Panc1 (cell line): Measurements from ENCODE around the gene DENND5B.

ENCODE experiments used
- POLR2AphosphoS5 ChIP-seq: IDR thresholded peaks from 2 replicates; pipeline ENCODE4 v1.6.1; 2012; ENCODE audit warnings: mild to moderate bottlenecking, low read depth, low read length, moderate library complexity
- TCF7L2 ChIP-seq: IDR thresholded peaks from 2 replicates; pipeline ENCODE4 v1.6.1; 2011; ENCODE audit warnings: mild to moderate bottlenecking, low read depth, low read length, inconsistent platforms
- TF ChIP-seq, protein P1 (sequence below): fragments of 450-650 bp; IDR thresholded peaks from 2 replicates; pipeline ENCODE4 v1.5.1; 2017; ENCODE audit warnings: mild to moderate bottlenecking

DNA sequence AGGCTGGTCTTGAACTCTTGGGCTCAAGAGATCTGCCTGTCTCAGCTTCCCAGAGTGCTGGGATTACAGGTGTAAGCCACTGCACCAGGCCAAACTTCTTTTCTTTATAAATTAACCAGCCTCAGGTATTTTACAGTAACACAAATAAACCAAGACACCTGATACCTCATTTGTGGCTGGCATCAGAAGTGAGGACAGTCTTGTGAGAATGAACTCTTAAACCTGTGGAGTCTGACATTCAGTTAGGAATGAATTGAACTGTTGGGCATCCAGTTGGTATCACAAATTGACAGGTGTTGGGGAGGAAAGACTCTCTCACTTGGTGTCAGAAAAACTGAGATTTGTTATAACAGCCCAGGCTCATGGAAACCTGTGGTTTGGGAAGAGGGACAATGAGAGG lies 120.5 kb downstream of the DENND5B start:
- TF ChIP-seq POLR2AphosphoS5 (no peak), TCF7L2 (no peak)
- TF ChIP-seq, protein P1, sequence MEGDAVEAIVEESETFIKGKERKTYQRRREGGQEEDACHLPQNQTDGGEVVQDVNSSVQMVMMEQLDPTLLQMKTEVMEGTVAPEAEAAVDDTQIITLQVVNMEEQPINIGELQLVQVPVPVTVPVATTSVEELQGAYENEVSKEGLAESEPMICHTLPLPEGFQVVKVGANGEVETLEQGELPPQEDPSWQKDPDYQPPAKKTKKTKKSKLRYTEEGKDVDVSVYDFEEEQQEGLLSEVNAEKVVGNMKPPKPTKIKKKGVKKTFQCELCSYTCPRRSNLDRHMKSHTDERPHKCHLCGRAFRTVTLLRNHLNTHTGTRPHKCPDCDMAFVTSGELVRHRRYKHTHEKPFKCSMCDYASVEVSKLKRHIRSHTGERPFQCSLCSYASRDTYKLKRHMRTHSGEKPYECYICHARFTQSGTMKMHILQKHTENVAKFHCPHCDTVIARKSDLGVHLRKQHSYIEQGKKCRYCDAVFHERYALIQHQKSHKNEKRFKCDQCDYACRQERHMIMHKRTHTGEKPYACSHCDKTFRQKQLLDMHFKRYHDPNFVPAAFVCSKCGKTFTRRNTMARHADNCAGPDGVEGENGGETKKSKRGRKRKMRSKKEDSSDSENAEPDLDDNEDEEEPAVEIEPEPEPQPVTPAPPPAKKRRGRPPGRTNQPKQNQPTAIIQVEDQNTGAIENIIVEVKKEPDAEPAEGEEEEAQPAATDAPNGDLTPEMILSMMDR = no peak
